Coronary artery (tissue), 2 donors: ENCODE data around the gene SNED1.

Experiments used
- DNase-seq: peaks from one replicate; pipeline ENCODE4 v3.0.0-alpha.2; 2017; ENCODE audit warnings: low spot score
- H3K27ac ChIP-seq, 2 donors: fragments of 200-600 bp; sonication (generic); one replicate each; pipeline ENCODE4 v1.5.1; 2016 to 2019
- H3K4me3 ChIP-seq: fragments of 200-600 bp; sonication (generic); 2 replicates; pipeline ENCODE4 v1.5.1; 2016; ENCODE audit warnings: mild to moderate bottlenecking, moderate library complexity
- TF ChIP-seq, protein P1 (sequence below): fragments of 200-600 bp; sonication (generic); IDR thresholded peaks from one replicate; pipeline ENCODE4 v1.5.1; 2019; ENCODE audit warnings: antibody characterized with exemption

SNED1 gene

DNA sequence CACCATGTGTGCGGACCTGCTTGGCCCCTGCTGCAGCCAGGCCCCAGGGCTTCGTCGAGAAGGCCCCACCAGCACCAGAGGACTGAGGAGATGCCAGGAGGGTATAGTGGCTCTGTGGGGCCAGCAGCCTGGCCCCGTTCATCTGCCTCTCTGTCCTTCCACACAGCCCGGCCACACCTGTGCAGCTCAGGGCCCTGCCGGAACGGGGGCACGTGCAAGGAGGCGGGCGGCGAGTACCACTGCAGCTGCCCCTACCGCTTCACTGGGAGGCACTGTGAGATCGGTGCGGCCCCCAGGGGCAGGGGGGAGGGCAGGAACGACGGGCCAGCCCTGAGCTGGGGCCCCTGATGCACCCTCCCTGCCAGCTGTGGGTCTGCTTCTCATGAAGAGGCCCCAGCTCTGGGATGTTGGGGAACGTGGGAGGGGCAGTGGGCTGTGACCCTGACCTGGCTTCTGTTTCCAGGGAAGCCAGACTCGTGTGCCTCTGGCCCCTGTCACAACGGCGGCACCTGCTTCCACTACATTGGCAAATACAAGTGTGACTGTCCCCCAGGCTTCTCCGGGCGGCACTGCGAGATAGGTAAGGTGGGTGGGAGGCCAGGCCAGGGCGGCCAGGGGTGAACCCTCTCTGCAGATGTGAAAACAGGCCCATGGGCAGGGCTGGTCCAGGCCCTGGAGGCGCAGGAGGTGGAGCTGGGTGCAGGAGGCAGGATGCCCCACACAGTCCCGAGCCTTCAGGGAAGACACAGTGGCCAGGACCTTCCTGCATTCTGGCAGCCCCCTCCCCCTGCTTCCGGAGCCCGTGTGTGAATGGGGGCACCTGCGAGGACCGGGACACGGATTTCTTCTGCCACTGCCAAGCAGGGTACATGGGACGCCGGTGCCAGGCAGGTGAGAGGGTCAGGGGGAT is 53.4 kb downstream of the SNED1 start:
- no peak for DNase-seq
- TF ChIP-seq, protein P1, sequence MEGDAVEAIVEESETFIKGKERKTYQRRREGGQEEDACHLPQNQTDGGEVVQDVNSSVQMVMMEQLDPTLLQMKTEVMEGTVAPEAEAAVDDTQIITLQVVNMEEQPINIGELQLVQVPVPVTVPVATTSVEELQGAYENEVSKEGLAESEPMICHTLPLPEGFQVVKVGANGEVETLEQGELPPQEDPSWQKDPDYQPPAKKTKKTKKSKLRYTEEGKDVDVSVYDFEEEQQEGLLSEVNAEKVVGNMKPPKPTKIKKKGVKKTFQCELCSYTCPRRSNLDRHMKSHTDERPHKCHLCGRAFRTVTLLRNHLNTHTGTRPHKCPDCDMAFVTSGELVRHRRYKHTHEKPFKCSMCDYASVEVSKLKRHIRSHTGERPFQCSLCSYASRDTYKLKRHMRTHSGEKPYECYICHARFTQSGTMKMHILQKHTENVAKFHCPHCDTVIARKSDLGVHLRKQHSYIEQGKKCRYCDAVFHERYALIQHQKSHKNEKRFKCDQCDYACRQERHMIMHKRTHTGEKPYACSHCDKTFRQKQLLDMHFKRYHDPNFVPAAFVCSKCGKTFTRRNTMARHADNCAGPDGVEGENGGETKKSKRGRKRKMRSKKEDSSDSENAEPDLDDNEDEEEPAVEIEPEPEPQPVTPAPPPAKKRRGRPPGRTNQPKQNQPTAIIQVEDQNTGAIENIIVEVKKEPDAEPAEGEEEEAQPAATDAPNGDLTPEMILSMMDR: no peak
- no peak overlapping the region for H3K4me3 ChIP-seq
- no peak overlapping the region for H3K27ac ChIP-seq

DNA sequence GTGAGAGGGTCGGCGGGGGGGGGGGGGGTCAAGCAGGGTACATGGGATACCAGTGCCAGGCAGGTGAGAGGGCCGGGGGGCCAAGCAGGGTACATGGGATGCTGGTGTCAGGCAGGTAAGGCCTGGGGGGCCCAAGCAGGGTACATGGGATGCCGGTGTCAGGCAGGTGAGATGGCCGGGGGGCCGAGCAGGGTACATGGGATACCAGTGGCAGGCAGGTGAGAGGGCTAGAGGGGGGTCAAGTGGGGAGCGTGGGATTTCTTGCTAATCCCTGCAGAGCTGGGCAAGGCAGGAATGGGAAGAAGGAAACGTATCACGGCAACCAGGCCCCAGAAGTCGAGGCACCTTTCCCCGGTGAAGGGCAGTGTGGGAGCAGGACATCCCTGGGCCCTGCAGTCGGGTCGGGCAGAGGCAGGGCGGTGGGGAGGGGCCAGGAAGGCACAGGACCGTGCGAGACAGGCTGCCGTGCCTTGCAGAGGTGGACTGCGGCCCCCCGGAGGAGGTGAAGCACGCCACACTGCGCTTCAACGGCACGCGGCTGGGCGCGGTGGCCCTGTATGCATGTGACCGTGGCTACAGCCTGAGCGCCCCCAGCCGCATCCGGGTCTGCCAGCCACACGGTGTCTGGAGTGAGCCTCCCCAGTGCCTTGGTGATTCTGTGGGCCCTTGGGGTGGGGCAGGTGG is 54.4 kb downstream of the SNED1 start:
- TF ChIP-seq, protein P1: no peak
- no peak overlapping the region for H3K4me3 ChIP-seq
- DNase-seq: no peak
- no peak overlapping the region for H3K27ac ChIP-seq

DNA sequence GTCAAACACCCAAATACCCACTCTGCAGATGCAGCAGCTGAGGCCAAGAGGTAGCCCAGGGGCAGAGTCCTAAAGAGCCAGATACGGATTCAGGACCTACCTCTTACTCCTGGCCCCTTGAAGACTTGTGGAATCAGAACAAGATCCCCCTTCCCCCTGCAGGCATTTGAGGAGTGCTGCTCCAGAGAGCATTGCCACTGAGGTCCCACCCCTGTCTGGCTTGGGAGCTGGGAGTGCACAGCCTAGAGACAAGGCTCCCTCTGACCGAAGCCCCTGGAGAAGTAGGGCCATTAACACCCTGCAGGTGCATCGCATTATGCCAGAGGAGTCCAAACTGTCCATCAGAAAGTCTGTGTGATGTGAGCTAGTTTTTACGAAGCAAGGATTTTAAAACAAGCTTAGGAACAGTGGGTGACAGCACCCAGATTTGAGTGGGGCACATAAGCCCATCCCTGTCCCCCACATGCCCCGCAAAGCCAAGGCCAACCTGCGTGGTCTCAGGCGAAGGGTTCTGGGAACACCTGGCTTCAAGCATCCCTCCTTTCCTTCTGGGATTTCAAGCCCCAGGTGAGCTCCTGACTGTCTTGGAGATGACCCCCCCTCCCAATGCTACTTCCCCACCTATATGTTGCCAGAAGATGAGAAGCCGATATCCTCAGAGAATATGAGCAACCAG is 55.3 kb downstream of the SNED1 start:
- DNase-seq: no peak
- TF ChIP-seq, protein P1: no peak
- no peak overlapping the region for H3K27ac ChIP-seq
- H3K4me3 ChIP-seq: no peak overlapping the region

DNA sequence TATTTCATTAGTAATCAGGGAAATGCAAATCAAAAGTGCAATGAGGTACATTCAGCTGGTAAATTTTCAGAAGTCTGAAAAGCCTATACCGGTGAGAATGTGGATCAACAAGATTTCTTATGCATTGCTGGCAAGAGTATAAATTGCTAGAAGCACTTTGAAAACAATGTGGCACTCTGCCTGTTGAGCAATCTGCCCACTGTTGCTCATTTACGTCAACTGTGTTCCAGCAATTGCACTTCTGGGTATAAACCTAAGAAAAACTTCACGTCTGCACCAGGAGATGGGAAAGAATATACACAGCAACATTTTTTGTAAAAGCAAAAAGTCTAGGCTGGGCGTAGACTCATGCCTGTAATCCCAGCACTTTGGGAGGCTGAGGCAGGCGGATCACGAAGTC is 62.9 kb downstream of the SNED1 start:
- DNase-seq: no peak
- no peak overlapping the region for H3K27ac ChIP-seq
- TF ChIP-seq, protein P1: no peak
- H3K4me3 ChIP-seq: no peak overlapping the region

DNA sequence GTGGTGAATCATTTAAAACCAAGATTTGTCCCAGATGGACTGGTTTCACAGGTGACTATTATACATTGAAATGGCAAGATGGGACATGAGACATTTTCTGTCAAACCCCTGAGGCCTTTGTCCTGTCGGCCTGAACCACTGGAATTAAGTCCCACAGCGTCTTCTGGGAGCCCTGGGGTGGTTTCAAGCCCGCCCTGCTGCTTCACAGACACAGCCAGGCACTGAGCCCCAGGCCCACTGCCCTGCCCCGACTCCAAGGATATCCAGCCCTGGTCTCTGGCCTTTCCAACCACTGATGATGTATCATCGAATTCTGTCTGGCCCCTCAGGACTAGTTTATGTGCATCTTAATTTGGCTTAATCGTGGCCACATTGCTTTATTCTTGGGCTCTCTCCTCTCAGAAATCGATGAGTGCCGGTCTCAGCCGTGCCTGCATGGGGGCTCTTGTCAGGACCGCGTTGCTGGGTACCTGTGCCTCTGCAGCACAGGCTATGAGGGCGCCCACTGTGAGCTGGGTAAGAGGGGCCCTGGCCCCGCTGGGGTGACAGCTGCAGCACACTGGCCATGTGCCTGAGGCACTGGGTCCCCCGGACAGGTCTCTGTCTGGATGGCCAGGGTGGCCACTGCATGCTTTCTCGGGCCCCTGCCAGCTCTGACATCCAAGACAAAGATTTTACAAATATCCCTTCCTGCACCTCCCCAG is 64.1 kb downstream of the SNED1 start:
- TF ChIP-seq, protein P1: no peak
- H3K27ac ChIP-seq: peak overlapping the region in 1 of 2 donors; percentile 15
- no peak for DNase-seq
- H3K4me3 ChIP-seq: no peak overlapping the region

DNA sequence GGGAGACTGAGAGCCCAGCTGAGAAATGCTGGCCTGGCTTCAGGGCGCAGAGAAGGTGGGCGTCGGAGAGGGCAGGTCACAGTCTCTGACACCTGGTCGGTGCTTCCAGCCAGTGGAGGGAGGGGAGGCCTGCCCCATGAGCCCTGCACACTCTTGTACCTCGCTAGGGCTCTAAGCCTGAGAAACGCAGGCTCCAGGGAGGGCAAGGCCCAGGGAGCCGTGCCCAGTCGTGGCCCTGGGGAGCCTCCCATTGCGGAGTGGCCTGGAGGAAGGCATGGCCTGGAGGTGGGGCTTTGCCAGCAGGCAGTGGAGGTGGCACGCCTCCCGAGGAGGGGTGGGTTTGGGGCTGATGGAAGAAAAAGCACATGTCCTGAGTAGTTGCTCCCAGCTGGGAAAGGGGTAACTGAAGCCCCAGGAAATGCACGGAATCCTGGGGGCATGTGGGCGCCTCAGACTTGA is 64.7 kb downstream of the SNED1 start:
- TF ChIP-seq, protein P1: no peak
- peak; percentile 71 for DNase-seq
- no peak overlapping the region for H3K27ac ChIP-seq
- H3K4me3 ChIP-seq: no peak overlapping the region
